Uterine smooth muscle cell (primary cell): ENCODE results near the gene TGM3. TPM values are rescaled to one million over a fixed set of nuclear protein-coding genes. Genes with fewer than 3 reads are reported as not detected.

Source experiments
- total RNA-seq: library from RNA; depleted of rRNA; stranded (reverse); fragments of >200 nt; gene quantifications from 2 replicates; pipeline ENCODE4 v1.2.3, GENCODE V29; 2014

Gene TGM3
- not detected in 2 replicates for total RNA-seq

DNA sequence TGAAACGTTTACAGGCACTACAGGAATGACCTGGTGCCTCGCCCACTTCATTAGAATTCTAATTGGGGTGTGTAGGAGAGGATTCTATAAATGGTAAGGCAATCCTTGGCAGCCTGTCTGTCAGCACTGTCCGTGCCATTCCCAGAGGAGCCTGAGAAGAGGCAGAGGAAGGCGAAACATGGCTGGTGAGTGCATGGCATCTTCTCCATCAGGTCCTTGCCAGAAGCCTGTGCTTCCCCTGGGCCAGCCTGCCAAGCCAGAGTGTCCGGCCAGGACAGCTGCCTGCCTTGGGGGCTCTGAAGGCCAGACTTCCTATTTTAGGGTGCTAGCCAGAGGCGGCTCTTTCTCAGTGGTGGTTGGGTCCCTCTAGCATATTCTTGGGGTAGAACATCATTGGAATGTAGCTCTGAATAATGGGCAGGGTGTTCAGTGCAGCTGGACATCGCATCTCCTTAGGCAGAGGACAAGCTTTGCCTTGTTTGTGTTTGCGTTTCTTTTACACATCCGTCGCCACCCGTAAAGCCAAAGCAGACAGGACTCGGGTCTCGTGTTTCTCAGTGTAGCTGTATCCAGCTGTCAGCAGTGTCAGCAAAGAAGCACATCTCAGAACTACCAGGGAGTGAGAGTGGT lies at the start of gene TGM3:
Gene TGM3, plus strand, starts transcription at position 116 of the 630 bp plus-strand sequence. Its CDS starts 63 bp downstream, at position 179.

GRCh38 chr20:2380601-2381000 lies 84.8 kb downstream of the TGM3 start, which contains the start of gene TGM6:
Gene TGM6, plus strand, starts transcription at chr20:2380901. Its CDS starts 68 bp downstream, at chr20:2380969.

Other genes starting within 250 kb of the TGM3 start
- gene STK35, start 194.2 kb upstream of the TGM3 start, total RNA-seq: 24.2 and 29.0 TPM in 2 replicates
- not detected in 2 replicates for gene TGM6, start 84.9 kb downstream of the TGM3 start, total RNA-seq
- gene SNRPB, start 174.8 kb downstream of the TGM3 start, total RNA-seq: 150 and 345 TPM in 2 replicates
- 12.7 and 14.7 TPM in 2 replicates for gene ZNF343, start 212.9 kb downstream of the TGM3 start, total RNA-seq
- not detected in 2 replicates for gene TMC2, start 240.6 kb downstream of the TGM3 start, total RNA-seq